Measurements from ENCODE around the gene MPPED1.

The MPPED1 gene

GRCh38 chr22:43431808-43432554 lies 20.2 kb downstream of the MPPED1 start:
- no peak overlapping the region for H3K27ac ChIP-seq
- TF ChIP-seq CTCF (IDR thresholded peaks at IDR 0.05), result no peak
- DNase-seq (ENCODE audit: low spot score), result no peak
- no peak overlapping the region for H3K4me3 ChIP-seq

DNA sequence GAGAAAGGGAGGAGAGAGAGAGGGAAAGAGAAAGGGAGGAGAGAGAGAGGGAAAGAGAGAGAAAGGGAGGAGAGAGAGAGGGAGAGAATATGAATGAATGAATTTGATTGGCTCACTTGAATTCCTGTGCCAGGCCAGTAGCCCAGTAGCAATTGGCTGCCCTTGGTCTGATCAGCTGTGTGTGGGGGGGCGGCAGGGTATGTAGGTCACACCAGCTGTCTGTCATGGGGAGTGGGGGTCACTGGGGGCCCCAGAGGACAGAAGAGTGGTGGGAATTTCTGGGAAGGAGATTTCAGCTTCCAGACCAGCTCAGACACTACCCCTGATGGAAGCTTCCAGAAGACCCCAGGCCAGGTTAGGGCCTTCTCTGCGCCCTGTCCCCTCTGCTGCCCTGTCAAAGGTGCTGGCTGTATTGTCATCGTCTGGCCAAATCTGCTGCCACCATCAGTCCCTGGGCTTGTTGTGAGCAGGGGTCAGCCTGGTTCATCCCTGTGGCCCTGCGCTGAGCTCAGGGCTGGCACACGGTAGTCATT lies 21.1 kb downstream of the MPPED1 start:
- DNase-seq (ENCODE audit: low spot score), result no peak
- no peak overlapping the region for H3K27ac ChIP-seq
- no peak for TF ChIP-seq CTCF (IDR thresholded peaks at IDR 0.05)
- H3K4me3 ChIP-seq, result no peak overlapping the region

- no peak for DNase-seq (ENCODE audit: low spot score)
- TF ChIP-seq CTCF (IDR thresholded peaks at IDR 0.05), result no peak
Observed at GRCh38 chr22:43433451-43434274, 21.8 kb downstream of the MPPED1 start.

DNA sequence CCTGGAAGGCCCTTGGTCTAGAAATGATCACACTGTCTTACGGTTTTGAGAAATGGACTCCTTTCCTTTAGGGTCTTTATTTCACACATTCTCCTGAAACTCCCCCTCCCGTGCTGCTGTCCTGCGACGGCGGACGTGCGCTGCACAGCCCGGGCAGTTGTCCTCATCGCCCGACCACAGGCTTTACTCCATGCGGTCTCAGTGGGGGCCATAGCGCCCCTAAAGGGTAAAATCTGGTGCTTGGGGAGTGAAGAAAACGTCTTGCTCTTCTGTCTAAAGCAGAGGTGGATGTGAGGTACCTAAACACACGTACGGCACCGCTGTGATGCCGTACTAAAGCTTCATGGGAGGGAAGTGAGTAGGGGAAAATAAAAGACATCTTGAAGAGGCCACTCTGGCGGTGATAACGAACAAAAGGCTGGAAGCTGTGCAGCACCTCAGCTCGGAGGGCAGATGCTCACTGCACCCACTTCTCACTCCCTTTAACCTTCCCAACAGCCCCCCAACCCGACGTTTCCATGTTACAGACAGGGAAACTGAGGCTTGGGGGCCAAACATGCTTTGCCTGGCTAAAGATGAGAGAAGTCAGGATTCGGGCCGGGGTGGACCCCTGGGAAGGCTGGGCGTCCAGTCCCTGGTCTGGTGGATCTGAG lies 22.6 kb downstream of the MPPED1 start:
- Histone ChIP-seq H3K27ac (no peak overlapping the region), H3K4me3 (no peak overlapping the region)
- no peak for TF ChIP-seq CTCF (IDR thresholded peaks at IDR 0.05)
- no peak for DNase-seq (ENCODE audit: low spot score)

More at GRCh38 chr22:43433451-43434274, 21.8 kb downstream of the MPPED1 start:
- Histone ChIP-seq H3K4me3 (no peak overlapping the region), H3K27ac (no peak overlapping the region)

- DNase-seq (ENCODE audit: low spot score), result no peak
- no peak overlapping the region for H3K27ac ChIP-seq
- no peak for TF ChIP-seq CTCF (IDR thresholded peaks at IDR 0.05)
- H3K4me3 ChIP-seq, result no peak overlapping the region
Observed at GRCh38 chr22:43434928-43435311, 23.1 kb downstream of the MPPED1 start.

GRCh38 chr22:43435851-43436811 lies 24.3 kb downstream of the MPPED1 start:
- DNase-seq (ENCODE audit: low spot score), result no peak
- TF ChIP-seq CTCF (IDR thresholded peaks at IDR 0.05), result no peak
- no peak overlapping the region for H3K4me3 ChIP-seq

More at GRCh38 chr22:43435851-43436811, 24.3 kb downstream of the MPPED1 start:
- no peak overlapping the region for H3K27ac ChIP-seq

Measured in coronary artery (tissue), 2 donors.